Measurements from ENCODE around the gene TIAM1. TPM values are rescaled to one million over a fixed set of nuclear protein-coding genes. Genes with fewer than 3 reads are reported as not detected.

Gene TIAM1
- polyA plus RNA-seq, 1 experiment, result 0.11 TPM

DNA sequence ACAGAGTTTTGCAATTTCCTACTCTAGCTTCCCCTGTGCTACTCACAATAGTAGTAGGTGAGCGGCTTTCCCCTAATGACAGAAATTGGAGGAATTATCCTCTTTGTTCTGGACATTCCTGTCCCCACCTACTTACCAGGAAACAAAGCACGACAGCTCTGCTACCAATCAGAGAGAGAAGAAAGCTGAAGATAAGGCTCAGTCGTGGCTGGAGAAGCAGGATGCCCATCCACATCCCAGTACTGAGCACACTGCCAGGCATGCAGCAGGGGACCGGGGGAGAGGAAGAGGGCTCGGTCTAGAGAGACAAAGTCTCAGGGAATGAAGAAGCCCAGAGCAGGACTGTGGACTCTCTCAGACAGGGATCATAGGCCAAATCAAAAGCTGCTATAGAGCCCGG is 171.7 kb downstream of the TIAM1 start:
- DNase-seq (ENCODE audit: low read depth), result no peak
- TF ChIP-seq, protein P1, sequence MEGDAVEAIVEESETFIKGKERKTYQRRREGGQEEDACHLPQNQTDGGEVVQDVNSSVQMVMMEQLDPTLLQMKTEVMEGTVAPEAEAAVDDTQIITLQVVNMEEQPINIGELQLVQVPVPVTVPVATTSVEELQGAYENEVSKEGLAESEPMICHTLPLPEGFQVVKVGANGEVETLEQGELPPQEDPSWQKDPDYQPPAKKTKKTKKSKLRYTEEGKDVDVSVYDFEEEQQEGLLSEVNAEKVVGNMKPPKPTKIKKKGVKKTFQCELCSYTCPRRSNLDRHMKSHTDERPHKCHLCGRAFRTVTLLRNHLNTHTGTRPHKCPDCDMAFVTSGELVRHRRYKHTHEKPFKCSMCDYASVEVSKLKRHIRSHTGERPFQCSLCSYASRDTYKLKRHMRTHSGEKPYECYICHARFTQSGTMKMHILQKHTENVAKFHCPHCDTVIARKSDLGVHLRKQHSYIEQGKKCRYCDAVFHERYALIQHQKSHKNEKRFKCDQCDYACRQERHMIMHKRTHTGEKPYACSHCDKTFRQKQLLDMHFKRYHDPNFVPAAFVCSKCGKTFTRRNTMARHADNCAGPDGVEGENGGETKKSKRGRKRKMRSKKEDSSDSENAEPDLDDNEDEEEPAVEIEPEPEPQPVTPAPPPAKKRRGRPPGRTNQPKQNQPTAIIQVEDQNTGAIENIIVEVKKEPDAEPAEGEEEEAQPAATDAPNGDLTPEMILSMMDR (IDR thresholded peaks at IDR 0.05; ENCODE audit: insufficient read depth, low read depth, low read length), result no peak
- no peaks in the 10 kb centered on the region for H3K36me3 ChIP-seq (ENCODE audit: control insufficient read depth, insufficient read depth, low read length)
- CTCF ChIA-PET, result interaction anchor here (1.2 kb wide), 1 partner anchor 27 kb away, joined by 3 read pairs; no protein-coding TSS in a partner anchor
- H3K27me3 ChIP-seq (ENCODE audit: control insufficient read depth, insufficient read depth, low read length), result no peaks in the 10 kb centered on the region
- POLR2A ChIA-PET, result no interaction called here
- H3K4me3 ChIP-seq (ENCODE audit: low read depth, low read length), result no peak overlapping the region

DNA sequence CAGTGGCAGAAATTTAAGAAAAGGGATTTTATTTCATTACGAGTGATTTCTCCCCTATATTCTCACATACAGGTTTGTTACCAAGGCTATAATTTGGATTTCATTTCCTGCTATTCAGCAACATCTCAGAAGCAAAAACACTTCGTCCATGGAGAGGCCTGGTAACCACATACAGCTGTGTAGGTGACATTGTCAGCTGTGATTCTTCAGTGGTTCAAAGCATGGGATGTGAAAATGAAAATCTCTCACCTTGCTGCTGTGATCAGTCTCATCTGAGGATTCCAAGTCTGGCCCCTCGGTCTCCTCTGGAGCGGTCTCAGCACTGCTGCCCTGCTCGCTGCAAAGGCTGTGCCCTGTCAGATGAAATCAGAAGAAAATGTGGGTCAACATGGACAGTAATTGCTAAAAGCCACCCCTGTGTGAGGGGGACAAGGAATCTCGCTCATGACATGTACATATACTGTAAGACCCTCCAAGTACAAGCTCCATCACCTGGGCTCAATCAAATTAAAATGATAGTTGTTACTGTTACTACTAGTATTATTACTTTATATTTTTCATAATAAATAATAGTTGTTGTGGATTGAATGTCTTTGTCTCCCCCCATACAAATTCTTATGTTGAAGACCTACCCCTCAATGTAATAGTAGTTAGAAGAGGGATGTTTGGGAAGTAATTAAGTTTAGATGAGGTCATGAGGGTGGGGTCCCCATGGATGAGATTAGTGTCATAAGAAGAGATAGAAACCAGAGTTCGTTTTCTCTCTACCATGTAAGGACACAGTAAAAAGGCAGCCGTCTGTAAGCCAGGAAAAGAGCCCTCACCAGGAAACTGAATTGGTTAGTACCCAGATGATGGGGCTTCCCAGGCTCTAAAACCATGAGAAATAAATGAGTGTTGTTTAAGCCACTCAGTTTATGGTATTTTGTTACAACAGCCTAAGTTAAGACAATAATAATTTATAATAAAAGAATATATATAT is 179.1 kb downstream of the TIAM1 start:
- CTCF ChIA-PET, result no interaction called here
- TF ChIP-seq, protein P1 (IDR thresholded peaks at IDR 0.05; ENCODE audit: insufficient read depth, low read depth, low read length), result no peak
- POLR2A ChIA-PET, result no interaction called here

DNA sequence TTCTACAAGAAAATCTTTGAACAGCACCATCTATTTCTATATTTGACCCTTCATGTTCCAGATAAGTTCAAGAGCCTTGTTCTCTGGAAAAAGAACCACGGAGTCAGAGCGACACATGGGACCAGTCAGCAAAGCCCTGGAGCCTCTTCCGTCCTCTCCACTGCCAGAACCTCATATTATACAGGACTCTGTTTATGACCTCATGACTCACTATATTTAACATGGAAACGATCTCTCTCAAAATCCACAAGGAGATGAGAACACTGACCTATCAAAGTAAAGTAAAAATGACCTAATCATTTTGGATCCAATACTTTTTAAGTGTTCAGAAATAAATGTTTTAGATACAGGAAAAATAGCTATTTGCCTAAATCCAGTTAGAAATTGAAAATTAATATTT is 181.2 kb downstream of the TIAM1 start:
- ChIA-PET POLR2A (no interaction called here), CTCF (interaction anchor here (1.3 kb wide), 1 partner anchor 11 kb away, joined by 3 read pairs; no protein-coding TSS in a partner anchor)
- TF ChIP-seq, protein P1 (IDR thresholded peaks at IDR 0.05; ENCODE audit: insufficient read depth, low read depth, low read length), result no peak
- H3K27me3 ChIP-seq (ENCODE audit: control insufficient read depth, insufficient read depth, low read length), result no peaks in the 10 kb centered on the region
- H3K36me3 ChIP-seq (ENCODE audit: control insufficient read depth, insufficient read depth, low read length), result no peaks in the 10 kb centered on the region
- H3K4me3 ChIP-seq (ENCODE audit: low read depth, low read length), result no peak overlapping the region
- DNase-seq (ENCODE audit: low read depth), result peak; percentile 18

More for the DNA sequence above, 179.1 kb downstream of the TIAM1 start:
- no peaks in the 10 kb centered on the region for H3K27me3 ChIP-seq (ENCODE audit: control insufficient read depth, insufficient read depth, low read length)
- H3K36me3 ChIP-seq (ENCODE audit: control insufficient read depth, insufficient read depth, low read length), result no peaks in the 10 kb centered on the region
- no peak for DNase-seq (ENCODE audit: low read depth)
- no peak overlapping the region for H3K4me3 ChIP-seq (ENCODE audit: low read depth, low read length)

DNA sequence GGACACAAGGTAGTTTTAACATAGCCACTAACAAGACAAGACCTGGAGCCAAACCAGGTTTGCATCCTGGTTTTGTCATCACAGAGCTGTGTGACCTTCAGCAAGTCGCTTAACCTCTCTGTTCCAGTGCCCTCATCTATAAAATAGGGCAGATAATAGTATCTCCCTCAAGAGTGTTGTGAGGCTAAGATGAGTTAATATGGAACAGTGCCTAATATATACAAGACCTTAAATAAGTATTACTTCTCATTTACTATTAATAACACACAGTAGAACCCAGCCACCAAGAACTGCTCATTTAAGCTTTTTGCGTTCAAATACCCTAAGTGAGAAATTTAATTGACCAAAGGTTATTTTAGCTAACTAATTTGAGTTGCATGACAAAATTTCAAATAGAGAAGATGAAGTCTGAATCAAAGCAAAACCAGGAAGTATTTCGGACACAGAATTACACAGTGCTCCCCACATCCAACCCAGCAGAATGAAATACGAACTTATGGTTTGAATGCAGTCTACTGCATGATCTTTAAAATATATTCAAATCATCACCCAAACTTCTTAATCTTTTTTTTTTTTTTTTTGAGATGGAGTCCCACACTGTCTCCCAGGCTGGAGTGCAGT is 181.9 kb downstream of the TIAM1 start:
- DNase-seq (ENCODE audit: low read depth), result no peak
- TF ChIP-seq, protein P1 (IDR thresholded peaks at IDR 0.05; ENCODE audit: insufficient read depth, low read depth, low read length), result no peak
- H3K27me3 ChIP-seq (ENCODE audit: control insufficient read depth, insufficient read depth, low read length), result no peaks in the 10 kb centered on the region
- ChIA-PET CTCF (interaction anchor here (1.3 kb wide), 1 partner anchor 12 kb away, joined by 3 read pairs; no protein-coding TSS in a partner anchor), POLR2A (no interaction called here)
- H3K4me3 ChIP-seq (ENCODE audit: low read depth, low read length), result no peak overlapping the region
- no peaks in the 10 kb centered on the region for H3K36me3 ChIP-seq (ENCODE audit: control insufficient read depth, insufficient read depth, low read length)

DNA sequence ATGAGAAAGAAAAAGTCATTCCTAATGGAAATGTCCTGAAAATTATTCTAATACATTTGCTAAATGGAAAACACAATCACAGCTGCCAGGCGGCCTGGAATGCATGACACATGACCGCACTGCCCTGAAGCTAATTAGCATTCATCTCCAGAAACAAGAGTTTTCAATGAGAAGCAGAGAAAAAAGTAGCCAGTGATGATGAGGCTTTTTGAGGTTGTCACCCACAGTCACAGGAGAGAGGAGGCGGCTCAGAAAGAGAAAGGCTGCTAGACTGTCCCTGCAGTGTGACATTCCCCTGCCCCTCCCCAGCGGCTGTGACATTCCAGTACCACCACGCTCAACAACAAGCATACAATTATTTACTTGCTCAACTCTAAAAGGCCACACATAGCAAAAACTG is 182.9 kb downstream of the TIAM1 start:
- Histone ChIP-seq H3K27me3 (ENCODE audit: control insufficient read depth, insufficient read depth, low read length) (no peaks in the 10 kb centered on the region), H3K4me3 (ENCODE audit: low read depth, low read length) (no peak overlapping the region), H3K36me3 (ENCODE audit: control insufficient read depth, insufficient read depth, low read length) (no peaks in the 10 kb centered on the region)
- DNase-seq (ENCODE audit: low read depth), result no peak
- TF ChIP-seq, protein P1 (IDR thresholded peaks at IDR 0.05; ENCODE audit: insufficient read depth, low read depth, low read length), result no peak
- POLR2A ChIA-PET, result no interaction called here
- CTCF ChIA-PET, result interaction anchor here (0.6 kb wide), 1 partner anchor 47 kb away, joined by 3 read pairs; no protein-coding TSS in a partner anchor
